CD14-positive monocyte (primary cell): ENCODE data around the gene E2F7. TPM values are rescaled to one million over a fixed set of nuclear protein-coding genes. Genes with fewer than 3 reads are reported as not detected.

ENCODE experiments used
- DNase-seq, 3 donors: peaks; one replicate each; pipeline ENCODE4 v3.0.0-alpha.2; 2011 to 2022
- H2AFZ ChIP-seq: 2 replicates; pipeline ENCODE4 v1.6.0; 2012; ENCODE audit warnings: mild to moderate bottlenecking, low read depth, low read length, inconsistent platforms; ENCODE audit not compliant: insufficient read depth, poor library complexity, severe bottlenecking
- H3K27ac ChIP-seq, 2 donors: 1 replicate in 1 of 2; 2 replicates in 1 of 2; pipeline ENCODE4 v1.5.1; 2012 to 2013; ENCODE audit warnings: low read length in 2 of 2, control low read depth in 1 of 2, inconsistent platforms in 1 of 2, low read depth in 1 of 2, mild to moderate bottlenecking in 1 of 2
- H3K27me3 ChIP-seq, 2 donors: one replicate each; pipeline versions ENCODE4 v1.6.0 to v1.6.1; 2011 to 2013; ENCODE audit warnings: low read length in 2 of 2; ENCODE audit not compliant: control insufficient read depth in 2 of 2, insufficient read depth in 2 of 2
- H3K36me3 ChIP-seq, 2 donors: replicated peaks in 1 of 2; 1 replicate in 1 of 2; 2 replicates in 1 of 2; pipeline versions ENCODE4 v1.5.1 to v1.6.1; 2012 to 2013; ENCODE audit warnings: low read length in 2 of 2, control low read depth in 1 of 2, inconsistent platforms in 1 of 2, mild to moderate bottlenecking in 1 of 2; ENCODE audit not compliant: insufficient read depth in 2 of 2, control insufficient read depth in 1 of 2
- H3K4me1 ChIP-seq, 2 donors: 1 replicate in 1 of 2; 2 replicates in 1 of 2; pipeline versions ENCODE4 v1.5.1 to v1.6.1; 2012 to 2013; ENCODE audit warnings: low read length in 2 of 2, control low read depth in 1 of 2, inconsistent platforms in 1 of 2, mild to moderate bottlenecking in 1 of 2, moderate library complexity in 1 of 2; ENCODE audit not compliant: insufficient read depth in 2 of 2, control insufficient read depth in 1 of 2
- H3K4me2 ChIP-seq: replicated peaks from 2 replicates; pipeline ENCODE3; 2012; ENCODE audit warnings: low read length, moderate library complexity, mild to moderate bottlenecking; ENCODE audit not compliant: poor library complexity, severe bottlenecking; ENCODE audit errors: extremely low read depth
- H3K4me3 ChIP-seq, 3 experiments: fragments of 200-600 bp in 1 of 3; sonication (generic) in 1 of 3; replicated peaks in 1 of 3; 1 replicate in 2 of 3; 2 replicates in 1 of 3; pipeline ENCODE4 v1.5.1; 2011 to 2013; ENCODE audit warnings: low read length in 3 of 3, mild to moderate bottlenecking in 3 of 3, control low read depth in 2 of 3, low read depth in 2 of 3, inconsistent platforms in 1 of 3, moderate library complexity in 1 of 3
- H3K79me2 ChIP-seq: 2 replicates; pipeline ENCODE4 v1.6.0; 2012; ENCODE audit warnings: mild to moderate bottlenecking, control low read depth, inconsistent platforms, low read length, moderate library complexity; ENCODE audit not compliant: insufficient read depth
- H3K9ac ChIP-seq: 2 replicates; pipeline ENCODE4 v1.6.0; 2017; ENCODE audit warnings: low read length, mild to moderate bottlenecking; ENCODE audit not compliant: insufficient read depth, poor library complexity, severe bottlenecking
- H3K9me3 ChIP-seq, 2 donors: replicated peaks in 1 of 2; 1 replicate in 1 of 2; 2 replicates in 1 of 2; pipeline versions ENCODE4 v1.5.1 to v1.6.1; 2012 to 2013; ENCODE audit warnings: low read length in 2 of 2, control low read depth in 1 of 2; ENCODE audit not compliant: control insufficient read depth in 1 of 2, insufficient read depth in 1 of 2
- H4K20me1 ChIP-seq: 2 replicates; pipeline ENCODE4 v1.6.0; 2012; ENCODE audit warnings: mild to moderate bottlenecking, low read length, control low read depth, moderate library complexity; ENCODE audit not compliant: insufficient read depth
- H3K27ac Mint-ChIP-seq, 7 donors: one replicate each; pipeline ENCODE4 v1.8.0; 2020; ENCODE audit warnings: mild to moderate bottlenecking in 7 of 7, mixed read lengths in 7 of 7, moderate library complexity in 6 of 7, inconsistent platforms in 2 of 7
- H3K27me3 Mint-ChIP-seq, 3 donors: one replicate each; pipeline ENCODE4 v1.8.0; 2021 to 2022; ENCODE audit warnings: low read depth in 3 of 3, mild to moderate bottlenecking in 3 of 3, mixed read lengths in 3 of 3, moderate library complexity in 3 of 3, inconsistent platforms in 1 of 3
- H3K36me3 Mint-ChIP-seq, 2 donors: one replicate each; pipeline ENCODE4 v1.8.0; 2020; ENCODE audit warnings: mixed read lengths in 2 of 2, inconsistent platforms in 1 of 2, mild to moderate bottlenecking in 1 of 2
- H3K4me1 Mint-ChIP-seq: one replicate; pipeline ENCODE4 v1.8.0; 2020; ENCODE audit warnings: mild to moderate bottlenecking, mixed read lengths
- H3K4me3 Mint-ChIP-seq, 2 donors: one replicate each; pipeline ENCODE4 v1.8.0; 2020; ENCODE audit warnings: mild to moderate bottlenecking in 2 of 2, mixed read lengths in 2 of 2, moderate library complexity in 1 of 2
- H3K9me3 Mint-ChIP-seq, 7 donors: one replicate each; pipeline ENCODE4 v1.8.0; 2020 to 2022; ENCODE audit warnings: mixed read lengths in 7 of 7, mild to moderate bottlenecking in 6 of 7, moderate library complexity in 6 of 7, inconsistent platforms in 2 of 7
- WGBS: methylation state at CpG from one replicate; pipeline ENCODE4 v1.1.5; 2013; ENCODE audit warnings: missing lambda C conversion rate; ENCODE audit not compliant: insufficient coverage; 5-methylcytosine and 5-hydroxymethylcytosine counted together
- intact Hi-C, 2 donors: fragments of 100-400 bp; cut with micrococcal nuclease; formaldehyde crosslinking; loops; one replicate each; pipeline versions ENCODE4 v1.15.0 to v1.15.1; 2023
- polyA plus RNA-seq, 3 donors: library from polyadenylated mRNA; depleted of rRNA in 1 of 3; unstranded in 2 of 3; stranded (reverse) in 1 of 3; fragments of 300-500 nt in 2 of 3; fragments of >200 nt in 1 of 3; fragmentation: Illumina TruSeq in 2 of 3; gene quantifications; 1 replicate in 2 of 3; 2 replicates in 1 of 3; pipeline ENCODE4 v1.2.3, GENCODE V29; 2012 to 2021
- TF ChIP-seq, protein P1 (sequence below): fragments of 200-600 bp; IDR thresholded peaks from one replicate; pipeline ENCODE4 v1.8.0; 2022; ENCODE audit warnings: antibody characterized with exemption, mild to moderate bottlenecking

E2F7 gene
- polyA plus RNA-seq, 3 donors, result not detected

DNA sequence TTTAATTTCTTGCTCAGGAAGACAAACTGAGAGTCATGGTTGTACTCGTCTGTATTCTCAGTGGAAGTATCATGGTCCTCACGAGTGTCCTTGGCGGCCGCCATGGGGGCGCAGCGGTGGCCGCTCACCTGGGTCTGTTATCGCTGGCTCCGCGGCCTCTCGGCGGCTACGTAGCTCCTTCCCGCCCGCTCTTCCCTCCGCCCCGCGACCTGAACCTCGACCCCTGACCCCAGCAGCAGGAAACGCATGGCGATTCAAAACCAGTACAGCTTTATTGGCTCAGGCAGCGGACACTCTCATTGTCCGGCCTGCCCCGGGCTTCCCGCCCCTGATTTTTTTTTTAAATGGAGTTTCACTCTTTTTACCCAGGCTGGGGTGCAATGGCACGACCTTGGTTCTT lies 80.8 kb downstream of the E2F7 start:
- no peaks in the 10 kb centered on the region for H4K20me1 ChIP-seq
- intact Hi-C loops, result no loop called here
- H2AFZ ChIP-seq, result no peak overlapping the region
- no peak overlapping the region for H3K4me3 ChIP-seq
- Mint-ChIP-seq H3K4me3 (no peak overlapping the region), H3K36me3 (no peaks in the 10 kb centered on the region), H3K4me1 (no peaks in the 10 kb centered on the region), H3K27me3 (peaks cover 0 to 3% (median 2%) of the 10 kb centered on the region in 3 donors), H3K27ac (no peak overlapping the region), H3K9me3 (peaks cover 18 to 39% (median 27%) of the 10 kb centered on the region in 7 donors)
- H3K27ac ChIP-seq, result no peak overlapping the region
- TF ChIP-seq, protein P1, sequence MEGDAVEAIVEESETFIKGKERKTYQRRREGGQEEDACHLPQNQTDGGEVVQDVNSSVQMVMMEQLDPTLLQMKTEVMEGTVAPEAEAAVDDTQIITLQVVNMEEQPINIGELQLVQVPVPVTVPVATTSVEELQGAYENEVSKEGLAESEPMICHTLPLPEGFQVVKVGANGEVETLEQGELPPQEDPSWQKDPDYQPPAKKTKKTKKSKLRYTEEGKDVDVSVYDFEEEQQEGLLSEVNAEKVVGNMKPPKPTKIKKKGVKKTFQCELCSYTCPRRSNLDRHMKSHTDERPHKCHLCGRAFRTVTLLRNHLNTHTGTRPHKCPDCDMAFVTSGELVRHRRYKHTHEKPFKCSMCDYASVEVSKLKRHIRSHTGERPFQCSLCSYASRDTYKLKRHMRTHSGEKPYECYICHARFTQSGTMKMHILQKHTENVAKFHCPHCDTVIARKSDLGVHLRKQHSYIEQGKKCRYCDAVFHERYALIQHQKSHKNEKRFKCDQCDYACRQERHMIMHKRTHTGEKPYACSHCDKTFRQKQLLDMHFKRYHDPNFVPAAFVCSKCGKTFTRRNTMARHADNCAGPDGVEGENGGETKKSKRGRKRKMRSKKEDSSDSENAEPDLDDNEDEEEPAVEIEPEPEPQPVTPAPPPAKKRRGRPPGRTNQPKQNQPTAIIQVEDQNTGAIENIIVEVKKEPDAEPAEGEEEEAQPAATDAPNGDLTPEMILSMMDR, result no peak
- no peaks in the 10 kb centered on the region for H3K4me1 ChIP-seq
- no peak for DNase-seq
- peaks cover 16 to 20% of the 10 kb centered on the region in 2 donors for H3K9me3 ChIP-seq
- H3K27me3 ChIP-seq, result no peaks in the 10 kb centered on the region
- H3K4me2 ChIP-seq, result no peak overlapping the region
- H3K9ac ChIP-seq, result no peak overlapping the region
- WGBS, result 97% methylated on average over 21 of the region's 26 CpGs
- no peaks in the 10 kb centered on the region for H3K79me2 ChIP-seq
- no peaks in the 10 kb centered on the region for H3K36me3 ChIP-seq

DNA sequence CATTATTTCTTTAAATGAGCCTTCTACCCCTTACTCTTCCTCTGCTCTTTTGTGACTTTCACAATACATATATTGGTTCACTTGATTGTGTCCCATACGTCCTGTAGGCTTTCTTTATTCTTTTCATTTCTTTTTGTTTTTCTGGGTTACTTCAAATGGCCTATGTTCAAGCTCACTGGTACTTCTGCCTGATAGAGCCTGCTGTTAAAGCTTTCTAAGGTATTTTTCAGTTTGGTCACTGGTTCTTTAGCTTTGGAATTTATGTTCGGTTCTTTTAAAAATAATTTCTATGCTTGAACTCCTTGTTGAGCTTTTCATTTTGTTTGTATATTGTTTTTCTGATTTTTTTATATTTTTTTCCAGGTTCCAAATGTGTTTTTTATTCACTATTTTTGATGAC lies 81.9 kb downstream of the E2F7 start:
- no CpG with 5 or more reads among the region's 2 CpGs for WGBS
- Histone ChIP-seq H3K4me1 (no peaks in the 10 kb centered on the region), H3K9ac (no peak overlapping the region), H3K36me3 (no peaks in the 10 kb centered on the region), H3K4me3 (no peak overlapping the region), H3K79me2 (no peaks in the 10 kb centered on the region), H3K27me3 (no peaks in the 10 kb centered on the region), H3K9me3 (peaks cover 16 to 20% of the 10 kb centered on the region in 2 donors), H3K4me2 (no peak overlapping the region), H3K27ac (no peak overlapping the region), H4K20me1 (no peaks in the 10 kb centered on the region), H2AFZ (no peak overlapping the region)
- peaks cover 18 to 36% (median 27%) of the 10 kb centered on the region in 7 donors for H3K9me3 Mint-ChIP-seq
- intact Hi-C loops, result no loop called here
- H3K4me3 Mint-ChIP-seq, result no peak overlapping the region
- no peak for DNase-seq
- no peaks in the 10 kb centered on the region for H3K36me3 Mint-ChIP-seq
- TF ChIP-seq, protein P1, result no peak
- H3K4me1 Mint-ChIP-seq, result no peaks in the 10 kb centered on the region
- H3K27ac Mint-ChIP-seq, result no peak overlapping the region
- peaks cover 0 to 2% (median under 1%) of the 10 kb centered on the region in 3 donors for H3K27me3 Mint-ChIP-seq
